ENCODE data around the gene RASA2.

DNA sequence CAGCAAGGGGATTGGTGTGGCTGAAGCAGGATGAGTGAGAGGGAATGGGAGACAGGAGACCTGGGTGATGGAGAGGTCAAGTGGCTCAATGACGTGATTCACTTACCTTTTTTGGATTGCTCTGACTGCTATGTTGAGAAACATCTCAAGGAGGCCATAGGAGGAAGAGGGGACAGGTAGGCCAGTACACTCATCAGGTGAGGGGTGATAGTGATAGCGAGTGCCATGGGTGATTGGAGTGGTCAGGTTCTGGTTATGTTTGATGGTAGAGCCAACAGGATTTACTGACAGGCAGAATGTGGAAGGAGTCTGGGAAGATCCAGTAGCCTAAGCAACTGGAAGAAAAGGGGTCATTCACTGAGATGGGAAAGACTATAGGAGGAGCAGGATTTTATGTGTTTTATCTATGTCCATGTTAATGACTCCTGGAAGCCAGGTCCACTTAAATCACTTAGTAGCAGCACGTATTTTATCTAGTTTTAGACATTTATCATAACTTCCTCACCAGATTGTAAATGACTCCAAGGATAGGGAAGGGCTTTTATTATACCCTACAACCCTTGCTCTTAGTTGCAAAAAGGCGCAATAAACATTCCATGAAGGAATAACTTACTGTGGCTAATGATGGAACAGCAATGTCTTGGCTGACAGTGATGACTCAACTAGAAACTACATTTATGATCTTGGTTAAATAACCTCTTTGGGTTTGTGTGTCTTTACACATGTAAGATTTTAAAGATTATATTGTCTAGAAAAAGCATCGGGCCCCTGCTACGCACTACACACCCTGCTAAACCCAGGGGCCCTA lies 131.5 kb downstream of the RASA2 start:
- TF ChIP-seq ESRRA (IDR thresholded peaks at IDR 0.05; ENCODE audit: borderline replicate concordance, low read depth), result no peak
- no peak for TF ChIP-seq MYC (IDR thresholded peaks at IDR 0.05; ENCODE audit: low read depth, low read length)
- TF ChIP-seq MYC (CRISPR knock-in tag; IDR thresholded peaks at IDR 0.05; ENCODE audit: borderline replicate concordance, low read depth), result no peak

All from K562 (cell line).